GM18519 (cell line): ENCODE data around the gene NFIX.

Source experiments
- ATAC-seq: cut with Tn5 transposase; IDR thresholded peaks from one replicate; pipeline ENCODE4 v1.9.1; 2021; ENCODE audit warnings: mild to moderate bottlenecking, moderate library complexity; ENCODE audit not compliant: unreplicated experiment, low FRiP score

Gene NFIX

DNA sequence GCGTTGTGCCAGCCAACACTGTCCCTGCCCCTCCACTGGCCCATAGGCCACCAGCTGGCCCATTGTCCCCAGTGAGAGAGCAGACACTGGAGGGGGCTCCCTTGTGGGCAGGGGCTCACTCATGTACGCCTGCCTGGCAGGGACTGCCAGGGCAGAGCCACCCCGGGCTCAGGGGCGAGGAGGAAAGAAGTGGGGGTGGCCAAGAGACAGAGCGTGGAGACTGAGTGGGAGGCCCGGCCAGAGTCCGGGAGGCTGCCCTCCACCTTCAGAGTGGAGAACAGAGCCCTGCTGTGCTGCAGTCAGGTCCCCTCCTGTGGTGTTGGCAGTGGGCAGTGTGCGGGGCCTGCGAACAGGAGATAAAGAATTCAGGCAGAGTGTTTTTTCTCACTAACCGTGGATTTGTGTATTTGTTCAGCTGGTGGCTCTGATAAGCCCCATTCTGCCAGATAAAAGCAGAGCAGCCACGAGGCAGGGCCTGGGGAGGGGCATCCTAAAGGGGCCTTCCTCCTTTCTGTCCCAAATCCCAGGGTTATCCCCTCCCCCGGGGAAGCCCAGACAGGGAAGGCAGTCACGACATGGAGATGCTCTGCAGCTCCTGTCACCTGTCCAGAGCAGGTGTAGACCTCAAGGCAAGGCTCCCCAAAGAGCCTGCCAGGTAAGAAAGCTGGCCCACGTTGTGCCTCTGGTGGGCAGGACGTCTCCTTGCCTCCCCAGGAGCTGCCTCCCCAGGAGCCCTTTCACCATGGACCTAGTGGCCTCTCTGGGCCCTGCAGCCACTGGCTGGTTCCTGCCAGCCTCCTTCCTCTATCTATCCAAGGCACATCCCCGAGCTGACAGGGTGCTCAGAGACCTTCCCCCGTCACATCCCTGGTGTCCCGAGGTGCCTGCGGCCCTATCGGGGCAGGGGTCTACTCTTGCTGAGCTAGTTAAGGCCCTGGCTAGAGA is 74.4 kb downstream of the NFIX start:
- no peak for ATAC-seq

DNA sequence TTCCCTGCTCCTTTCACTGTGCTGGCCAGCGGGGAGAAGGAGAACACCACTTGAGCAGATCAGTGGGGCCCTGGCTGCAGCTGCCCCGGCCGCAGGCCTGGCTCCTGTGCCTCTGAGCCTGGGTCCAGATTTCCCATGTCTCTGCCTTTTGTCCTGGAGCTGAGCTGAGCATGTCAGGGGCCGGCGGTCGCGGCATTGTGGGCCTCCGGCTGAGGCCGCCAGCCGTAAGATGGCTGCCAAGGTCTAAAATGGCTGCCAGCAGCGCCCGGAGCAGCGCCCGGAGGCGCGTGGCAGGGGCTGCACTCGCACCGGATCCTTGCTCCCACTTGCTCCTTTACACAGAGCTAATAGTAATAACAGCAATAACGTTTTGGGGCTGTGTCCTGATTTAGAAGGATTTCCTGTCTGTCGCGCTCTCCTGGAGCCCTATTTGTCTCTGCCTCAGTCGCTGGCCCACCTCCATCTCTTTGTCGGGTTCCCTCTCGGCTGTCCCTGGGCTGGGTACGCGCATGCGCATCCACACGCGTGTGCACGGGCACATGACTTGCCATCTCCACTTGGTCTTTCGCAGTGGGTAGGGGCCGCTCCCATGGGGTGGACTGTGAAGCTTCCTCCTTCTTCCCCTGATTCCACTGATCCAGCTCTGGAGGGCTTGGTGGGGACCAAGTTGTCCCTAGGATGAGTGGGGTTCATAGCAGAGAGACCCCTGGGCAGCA is 75.3 kb downstream of the NFIX start:
- no peak for ATAC-seq

DNA sequence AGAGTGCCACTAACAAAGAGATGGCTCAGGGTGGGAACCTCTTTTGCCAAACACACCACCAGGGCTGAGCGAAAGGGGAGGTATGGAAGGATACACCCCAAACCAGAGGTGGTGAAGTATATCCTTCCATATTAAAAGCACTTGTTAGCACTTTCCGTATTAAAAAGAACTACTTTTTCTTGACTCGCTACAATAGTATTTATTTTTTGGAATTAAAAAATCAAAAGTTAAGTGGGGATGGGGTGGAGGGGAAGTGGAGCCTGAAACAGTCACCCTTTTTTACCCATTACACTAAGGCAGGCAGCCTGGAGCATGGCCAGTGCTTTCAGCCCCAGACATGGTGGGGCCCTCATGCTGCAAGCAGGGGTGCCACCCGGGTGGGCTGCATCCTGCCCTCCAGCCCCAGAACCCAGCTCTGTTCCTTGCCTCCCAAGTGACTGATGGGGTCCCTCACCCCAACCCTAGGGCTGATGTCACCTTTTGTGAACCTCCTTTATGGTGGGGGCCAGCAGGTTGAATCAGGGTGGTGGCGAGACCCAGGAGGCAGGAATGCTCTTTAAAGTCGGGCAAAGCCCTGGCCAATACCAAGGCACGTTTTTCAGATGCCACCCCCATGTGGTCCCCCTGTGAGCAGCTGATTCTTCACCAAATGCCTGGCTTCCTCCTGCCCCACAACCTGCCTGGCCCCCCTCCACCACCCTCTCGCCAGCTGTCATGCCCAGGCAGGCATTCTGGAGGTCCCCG is 76.3 kb downstream of the NFIX start:
- ATAC-seq = no peak

DNA sequence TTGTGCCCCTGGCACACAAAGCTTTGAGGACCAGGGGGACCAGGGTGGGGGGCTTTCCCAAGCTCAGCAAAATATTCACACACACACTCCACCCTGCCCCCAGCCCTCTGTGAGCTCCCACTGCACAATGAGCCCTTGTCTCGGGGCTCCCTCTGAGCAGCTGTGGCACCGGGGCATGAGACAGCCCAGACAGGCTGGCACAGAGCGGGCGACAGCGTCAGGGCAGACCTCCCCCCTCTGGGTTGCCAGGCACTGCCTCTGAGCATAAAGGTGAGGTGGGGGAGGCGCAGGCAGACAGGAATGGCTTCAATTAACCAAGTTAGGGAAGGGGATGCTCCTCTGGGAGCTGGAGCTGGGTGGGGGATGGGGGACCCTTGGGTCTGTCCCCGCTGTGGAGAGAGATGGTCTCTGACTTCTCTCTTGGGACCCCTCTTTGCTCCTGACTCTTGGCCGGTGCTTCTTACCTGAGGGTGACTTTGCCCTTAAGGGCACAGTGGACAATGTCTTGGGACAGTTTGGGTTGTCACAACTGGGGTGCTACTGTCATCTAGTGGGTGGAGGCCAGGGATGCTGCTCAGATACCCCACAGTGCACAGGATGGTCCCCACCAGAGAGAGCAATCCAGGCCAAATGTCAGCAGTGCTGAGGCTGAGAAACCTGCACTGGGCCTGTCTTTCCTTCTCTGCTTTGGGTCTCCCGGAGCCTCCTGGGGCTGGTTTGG is 77.1 kb downstream of the NFIX start:
- no peak for ATAC-seq

DNA sequence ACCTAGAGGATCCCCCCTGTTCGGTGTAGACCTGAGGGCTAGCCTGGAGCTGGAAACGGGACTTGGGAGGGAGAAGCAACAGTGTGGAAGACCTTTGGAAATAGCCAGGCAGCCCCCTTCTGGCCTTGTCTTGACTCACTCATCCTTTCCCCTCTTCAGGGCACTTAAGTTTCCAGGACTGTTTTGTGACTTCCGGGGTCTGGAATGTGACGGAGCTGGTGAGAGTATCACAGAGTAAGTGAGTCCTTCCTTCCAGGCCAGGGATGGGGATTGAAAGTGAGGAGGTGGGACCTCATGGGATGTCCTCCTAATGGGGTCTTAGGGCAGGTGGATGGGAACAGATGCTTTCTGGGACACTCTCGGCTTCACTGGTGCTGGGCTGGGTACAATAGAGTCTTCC is 78.0 kb downstream of the NFIX start:
- no peak for ATAC-seq

DNA sequence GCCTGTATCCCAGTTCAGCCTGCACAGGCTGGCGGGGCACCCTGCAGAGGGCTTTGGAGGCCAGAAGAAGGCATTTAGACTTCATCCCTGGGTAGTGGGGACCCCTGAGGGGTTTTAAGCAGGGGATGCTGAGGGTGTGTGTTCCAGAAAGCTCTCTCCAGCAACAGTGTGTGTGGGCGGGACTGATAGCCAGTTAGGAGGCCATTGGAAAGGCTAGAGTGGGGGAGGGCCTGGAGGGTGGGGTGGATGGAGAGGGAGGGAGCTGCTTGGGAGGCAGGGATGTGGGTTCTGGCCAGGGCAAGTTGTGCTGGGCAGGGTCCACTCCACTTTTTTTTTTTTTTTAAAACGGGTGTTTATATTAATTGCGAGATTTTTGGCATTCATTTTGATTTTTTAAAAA is 79.1 kb downstream of the NFIX start:
- ATAC-seq = no peak

DNA sequence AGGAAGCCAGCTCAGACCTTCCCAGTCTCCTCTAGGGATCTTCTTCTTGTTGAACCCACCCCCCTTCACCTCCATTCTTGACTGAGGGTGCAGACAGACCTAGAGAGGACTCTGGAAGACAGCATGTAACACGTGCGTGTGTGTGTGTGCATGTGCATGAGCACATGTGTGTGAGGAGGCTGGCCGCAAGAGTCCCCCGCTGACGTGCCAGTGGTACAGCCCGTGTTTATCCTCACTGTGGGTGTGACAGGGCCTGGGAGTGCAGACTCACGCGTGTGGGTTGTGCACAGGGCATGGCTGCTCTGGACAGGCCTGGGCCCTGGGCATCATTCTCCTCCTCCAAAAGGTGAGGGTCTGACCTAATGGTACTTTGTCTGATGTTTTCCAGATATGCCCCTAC is 81.0 kb downstream of the NFIX start:
- no peak for ATAC-seq

DNA sequence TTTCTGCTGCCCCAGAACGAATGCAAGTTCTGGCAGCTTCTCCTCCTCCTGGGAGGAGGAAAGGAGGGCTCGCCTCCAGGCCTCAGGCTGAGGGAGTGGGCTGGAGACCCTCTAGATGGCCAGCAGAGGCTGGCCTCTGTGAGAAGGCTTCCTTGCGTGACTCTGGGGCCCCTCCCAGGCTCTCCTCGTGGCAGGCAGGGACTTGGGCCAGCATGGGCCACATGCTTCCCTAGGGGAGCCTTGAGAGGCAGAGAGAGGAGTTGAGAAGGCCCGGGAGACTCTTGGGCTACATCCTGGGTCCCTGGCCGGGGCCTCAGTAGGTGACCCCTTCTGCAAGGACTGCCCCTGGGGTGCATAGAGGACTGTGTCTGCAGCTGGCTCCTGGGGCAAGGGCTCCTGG is 81.5 kb downstream of the NFIX start:
- ATAC-seq = no peak

DNA sequence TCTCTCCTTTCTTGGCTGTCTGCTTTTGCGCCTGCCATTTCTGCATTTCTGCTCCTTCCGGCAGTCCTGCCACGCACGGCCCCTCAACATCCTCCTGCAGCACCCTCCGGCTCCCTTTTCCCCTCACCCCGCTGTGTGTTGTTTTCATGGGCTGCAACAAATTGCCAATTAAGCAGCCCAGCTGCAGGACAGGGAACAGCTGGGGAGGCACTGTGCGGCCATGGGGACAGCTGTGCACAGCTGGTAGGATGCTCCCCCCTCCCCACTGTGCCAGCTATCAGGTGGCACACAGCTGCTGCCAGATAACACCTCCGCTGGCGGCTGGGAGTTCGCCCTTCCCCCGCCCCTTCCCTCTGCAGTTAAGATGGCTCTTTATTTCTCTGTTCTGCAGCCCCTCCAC is 82.0 kb downstream of the NFIX start:
- no peak for ATAC-seq

DNA sequence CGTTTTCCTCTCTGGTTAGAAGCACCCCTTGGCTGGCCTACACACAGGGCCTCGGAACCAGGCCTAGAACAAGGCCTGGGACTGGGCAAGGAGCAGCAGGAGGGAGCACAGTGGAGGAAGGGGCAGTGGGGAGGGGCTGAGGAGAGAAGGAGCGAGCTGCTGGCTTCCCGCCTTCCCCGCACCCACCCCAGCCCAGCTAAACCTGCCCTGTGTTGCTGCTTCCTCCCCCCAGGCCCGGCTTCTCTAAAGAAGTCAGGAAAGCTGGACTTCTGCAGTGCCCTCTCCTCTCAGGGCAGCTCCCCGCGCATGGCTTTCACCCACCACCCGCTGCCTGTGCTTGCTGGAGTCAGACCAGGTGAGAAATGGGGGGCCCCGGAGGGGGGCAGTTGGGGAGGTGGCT is 83.1 kb downstream of the NFIX start:
- no peak for ATAC-seq

DNA sequence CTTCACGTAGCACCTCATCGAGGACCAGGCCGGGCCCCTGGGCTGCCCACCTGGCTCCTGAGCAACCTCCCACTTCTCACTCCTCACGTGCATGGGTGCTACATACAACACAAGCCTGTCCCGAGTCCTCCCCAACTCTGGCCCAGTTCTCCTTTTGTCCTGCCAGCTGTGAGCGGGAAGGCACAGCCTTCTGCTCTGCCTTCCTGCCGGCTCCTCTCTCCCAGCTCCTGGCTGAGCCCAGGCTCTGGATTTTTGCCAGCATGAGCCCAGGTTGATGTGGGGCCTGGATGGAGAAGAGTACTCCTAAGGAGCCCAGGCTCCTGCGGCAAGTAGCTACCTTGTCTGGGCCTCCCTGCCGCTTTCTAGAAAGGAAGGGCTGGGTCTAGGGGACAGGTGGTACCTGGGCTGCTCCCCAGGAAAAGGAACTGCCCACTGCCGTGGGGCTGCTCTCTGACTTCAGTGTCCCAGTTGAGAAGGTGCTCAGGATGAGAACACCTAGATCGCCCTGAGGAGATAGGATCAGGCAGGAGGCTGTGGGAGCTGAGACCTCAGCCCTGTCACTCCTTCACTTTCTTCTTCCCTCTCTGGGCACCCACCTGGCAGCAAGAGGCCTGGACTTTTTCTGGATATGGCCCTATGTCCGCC is 83.7 kb downstream of the NFIX start:
- ATAC-seq = no peak

DNA sequence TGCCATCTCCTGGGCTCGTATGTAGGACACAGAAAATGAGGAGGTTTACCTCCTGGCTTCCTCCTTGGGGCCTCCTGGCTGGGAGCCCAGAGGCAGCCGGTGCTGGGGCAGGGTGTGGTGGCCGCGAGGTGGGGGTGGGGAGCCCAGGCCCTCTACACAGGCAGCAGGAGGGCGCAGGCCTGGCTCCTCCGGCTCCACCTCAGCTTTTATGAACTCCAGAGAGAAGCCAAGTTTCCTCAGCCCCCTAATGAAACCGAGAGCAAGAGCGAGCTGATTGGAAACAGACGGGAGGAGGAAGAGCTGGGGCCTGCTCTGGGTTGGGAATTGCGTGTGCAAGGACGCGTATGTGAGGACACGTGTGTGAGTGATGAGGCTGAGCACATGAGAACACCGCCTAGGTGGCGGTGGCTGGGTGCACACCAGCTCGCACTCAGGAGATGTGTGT is 84.3 kb downstream of the NFIX start:
- no peak for ATAC-seq

DNA sequence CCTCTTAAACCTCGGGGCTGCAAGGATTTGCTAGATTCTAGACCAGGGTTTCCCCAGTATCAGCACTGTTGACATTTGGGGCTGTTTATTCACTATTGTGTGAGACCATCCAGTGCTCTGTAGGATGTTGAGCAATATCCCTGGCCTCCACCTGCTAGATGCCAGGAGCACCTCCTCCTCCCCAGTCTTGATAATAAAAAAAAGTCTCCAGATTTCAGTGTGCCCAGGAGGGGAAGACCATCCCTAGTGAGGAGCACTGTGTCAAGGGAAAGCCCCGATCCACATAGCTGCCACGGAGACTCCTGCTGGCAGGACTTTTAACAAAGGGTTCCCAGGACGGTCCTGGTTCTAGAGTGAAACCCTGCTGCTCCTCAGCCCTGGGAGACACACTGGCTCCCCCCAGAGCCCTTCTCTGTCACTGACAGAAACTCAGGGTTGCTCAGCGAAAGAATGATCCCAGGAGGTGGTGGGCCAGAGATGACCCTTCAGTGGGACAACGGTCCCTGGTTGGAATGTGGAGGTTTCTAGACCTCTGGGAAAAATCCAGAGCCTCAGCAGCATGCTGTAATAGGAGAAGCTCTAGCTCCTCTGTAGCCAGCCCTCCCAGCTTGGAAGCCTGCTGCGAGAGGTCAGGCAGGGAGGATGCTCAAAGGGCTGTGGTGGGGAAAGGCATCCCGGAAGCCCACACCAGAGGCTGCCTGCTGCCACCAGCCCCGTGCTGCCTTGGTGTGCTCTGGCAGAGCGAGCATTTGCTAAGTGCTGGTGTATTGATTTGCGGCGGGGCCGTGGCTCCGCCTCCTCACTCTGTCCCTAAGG is 87.1 kb downstream of the NFIX start:
- ATAC-seq = no peak

DNA sequence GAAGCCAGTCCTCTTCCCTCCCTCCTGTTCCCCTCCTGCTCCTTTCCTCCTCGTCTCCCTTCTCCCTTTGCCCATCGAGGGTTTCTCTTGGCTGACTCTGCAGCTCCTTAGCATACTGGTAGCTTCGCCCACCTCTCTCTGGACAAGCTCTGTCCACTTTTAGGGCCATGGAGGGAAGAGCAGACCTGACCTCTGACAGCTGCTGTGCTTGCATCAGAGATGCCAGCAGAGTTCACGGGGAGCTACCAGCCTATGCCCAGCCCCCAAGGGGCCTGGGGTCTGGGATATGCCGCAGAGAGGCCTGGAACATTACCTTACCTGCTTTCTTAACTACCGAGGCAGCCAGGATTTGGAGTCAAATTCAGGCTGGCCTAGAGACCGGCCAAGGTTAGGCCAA is 87.7 kb downstream of the NFIX start:
- ATAC-seq = no peak

DNA sequence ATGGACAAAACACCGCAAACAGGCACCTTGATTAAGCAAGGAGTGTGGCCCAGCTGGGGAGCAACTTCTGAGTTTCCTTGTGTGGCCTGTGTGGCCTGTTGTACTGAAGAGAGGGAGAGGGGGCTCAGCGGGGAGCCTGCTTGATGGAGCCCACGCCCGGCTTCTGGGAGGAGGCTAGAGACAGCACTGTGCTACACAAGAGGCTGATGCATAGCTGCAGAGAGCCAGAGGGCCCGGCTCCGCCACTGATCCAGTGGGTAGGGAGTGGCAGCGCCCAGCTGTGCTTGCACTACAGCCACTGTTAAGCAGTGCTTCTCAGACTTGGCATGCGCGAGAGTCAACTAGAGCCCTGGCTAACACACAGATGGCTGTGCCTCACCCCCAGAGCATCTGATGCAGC is 88.4 kb downstream of the NFIX start:
- no peak for ATAC-seq

DNA sequence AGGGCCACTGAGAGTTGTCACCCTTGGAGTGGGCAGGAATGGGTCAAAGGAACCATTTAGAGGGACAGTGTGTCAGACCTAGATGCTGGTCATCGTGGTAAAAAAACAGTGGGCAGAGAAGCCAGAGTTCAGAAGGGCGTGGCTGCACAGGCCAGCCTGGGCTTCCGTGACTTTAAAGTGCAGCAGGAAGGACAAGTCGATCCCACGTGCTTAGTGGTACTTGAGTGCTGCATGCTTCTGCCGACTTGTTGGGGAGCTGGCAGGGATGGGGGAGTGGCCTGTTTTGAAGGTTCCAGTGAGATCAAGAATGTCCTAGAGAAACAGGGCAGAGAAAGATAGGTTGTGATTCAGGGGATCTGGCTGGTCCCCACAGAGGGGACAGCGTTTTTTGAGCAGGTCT is 90.4 kb downstream of the NFIX start:
- ATAC-seq = no peak

DNA sequence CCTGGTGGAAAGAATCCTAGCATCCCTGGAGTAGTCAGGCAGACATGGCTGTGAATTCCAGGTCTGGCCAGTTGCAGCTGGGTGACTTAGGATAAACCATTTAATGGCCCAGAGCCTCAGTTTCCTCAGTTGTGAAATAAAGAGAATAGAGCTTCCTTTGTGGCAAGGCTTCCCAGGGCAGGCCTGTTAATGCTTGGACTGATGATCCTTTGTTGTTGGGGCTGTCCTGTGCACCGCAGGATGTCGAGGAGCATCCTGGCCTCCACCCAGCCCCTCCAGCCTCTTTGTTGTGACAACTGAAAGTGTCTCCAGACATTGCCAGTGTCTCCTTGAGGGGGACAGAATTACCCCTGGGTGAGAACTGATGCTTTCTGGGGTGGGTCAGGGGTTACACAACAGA is 91.1 kb downstream of the NFIX start:
- ATAC-seq = no peak

DNA sequence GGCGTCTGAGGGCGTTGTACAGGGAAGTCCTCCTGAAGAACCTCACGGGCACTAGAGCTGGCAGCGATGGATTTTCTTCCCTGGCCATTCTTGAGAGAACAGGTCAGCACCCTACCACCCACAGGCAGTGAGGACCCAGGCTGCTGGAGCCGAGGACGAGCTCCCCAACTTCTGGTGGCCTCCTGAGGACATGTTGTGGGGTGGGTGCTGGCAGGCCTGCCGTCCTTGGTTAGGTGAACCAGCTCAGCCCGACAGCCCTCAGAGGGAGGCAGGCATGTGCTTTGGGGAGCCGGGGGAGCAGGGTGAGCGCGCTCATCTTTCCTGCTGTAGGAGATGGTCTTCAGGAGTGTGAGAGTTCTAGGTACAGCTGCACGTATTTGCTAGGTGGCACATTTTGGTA is 92.0 kb downstream of the NFIX start:
- no peak for ATAC-seq
